Astrocyte (in vitro differentiated cells and primary cell): Measurements from ENCODE around the gene DMRTB1. TPM values are rescaled to one million over a fixed set of nuclear protein-coding genes. Genes with fewer than 3 reads are reported as not detected.

ENCODE experiments used
- DNase-seq: peaks from one replicate; pipeline ENCODE4 v3.0.0-alpha.2; 2010; ENCODE audit warnings: low read depth
- FAIRE-seq: peaks from 2 replicates; lab custom pipeline; 2011; peaks lifted over from hg19 to GRCh38; lab: Jason Lieb, UNC
- H2AFZ ChIP-seq: 2 replicates; pipeline ENCODE4 v1.6.0; 2012; ENCODE audit warnings: low read depth, low read length, inconsistent platforms
- H3K27ac ChIP-seq: 2 replicates; pipeline ENCODE4 v1.5.1; 2011; ENCODE audit warnings: low read depth, low read length, inconsistent platforms
- H3K27me3 ChIP-seq: 2 replicates; pipeline ENCODE4 v1.6.0; 2011; ENCODE audit warnings: low read length, inconsistent platforms; ENCODE audit not compliant: insufficient read depth
- H3K36me3 ChIP-seq: 2 replicates; pipeline ENCODE4 v1.5.1; 2011; ENCODE audit warnings: low read length, inconsistent platforms; ENCODE audit not compliant: insufficient read depth
- H3K4me1 ChIP-seq: 2 replicates; pipeline ENCODE4 v1.5.1; 2011; ENCODE audit warnings: low read length, inconsistent platforms; ENCODE audit not compliant: insufficient read depth
- H3K4me2 ChIP-seq: 2 replicates; pipeline ENCODE4 v1.6.0; 2012; ENCODE audit warnings: low read length, inconsistent platforms
- H3K4me3 ChIP-seq: 2 replicates; pipeline ENCODE4 v1.5.1; 2011; ENCODE audit warnings: low read depth, mild to moderate bottlenecking, low read length, inconsistent platforms; ENCODE audit not compliant: insufficient read depth
- H3K79me2 ChIP-seq: 2 replicates; pipeline ENCODE4 v1.6.0; 2012; ENCODE audit warnings: mild to moderate bottlenecking, low read length, inconsistent platforms; ENCODE audit not compliant: insufficient read depth
- H3K9ac ChIP-seq: 2 replicates; pipeline ENCODE4 v1.6.0; 2012; ENCODE audit warnings: mild to moderate bottlenecking, low read length, inconsistent platforms
- H3K9me3 ChIP-seq: 2 replicates; pipeline ENCODE4 v1.5.1; 2012; ENCODE audit warnings: low read depth, mild to moderate bottlenecking, low read length, inconsistent platforms; ENCODE audit not compliant: insufficient read depth
- H4K20me1 ChIP-seq: 2 replicates; pipeline ENCODE4 v1.6.0; 2012; ENCODE audit warnings: low read length, inconsistent platforms; ENCODE audit not compliant: insufficient read depth
- H3K27ac Mint-ChIP-seq: one replicate; pipeline ENCODE4 v1.8.0; 2021; ENCODE audit warnings: mild to moderate bottlenecking, mixed read lengths; ENCODE audit not compliant: unreplicated experiment
- H3K27me3 Mint-ChIP-seq: one replicate; pipeline ENCODE4 v1.8.0; 2021; ENCODE audit warnings: low read depth, mixed read lengths; ENCODE audit not compliant: unreplicated experiment
- H3K36me3 Mint-ChIP-seq: one replicate; pipeline ENCODE4 v1.8.0; 2021; ENCODE audit warnings: low read depth, mixed read lengths; ENCODE audit not compliant: unreplicated experiment
- H3K4me1 Mint-ChIP-seq: one replicate; pipeline ENCODE4 v1.8.0; 2021; ENCODE audit warnings: low read depth, mixed read lengths; ENCODE audit not compliant: unreplicated experiment
- H3K4me3 Mint-ChIP-seq: one replicate; pipeline ENCODE4 v1.8.0; 2021; ENCODE audit warnings: mild to moderate bottlenecking, moderate library complexity, mixed read lengths; ENCODE audit not compliant: unreplicated experiment
- H3K9me3 Mint-ChIP-seq: one replicate; pipeline ENCODE4 v1.8.0; 2021; ENCODE audit warnings: mild to moderate bottlenecking, mixed read lengths; ENCODE audit not compliant: unreplicated experiment
- EZH2 ChIP-seq: IDR thresholded peaks from 2 replicates; pipeline ENCODE4 v1.6.1; 2012; ENCODE audit warnings: mild to moderate bottlenecking, low read length, inconsistent platforms; ENCODE audit not compliant: insufficient read depth
- total RNA-seq: library from RNA; stranded (reverse); gene quantifications from 2 replicates; pipeline ENCODE4 v1.2.1, GENCODE V29; 2021
- TF ChIP-seq, protein P1 (sequence below): IDR thresholded peaks from 2 replicates; pipeline ENCODE4 v1.5.1; 2011; ENCODE audit warnings: low read depth, mild to moderate bottlenecking, inconsistent platforms, low read length, moderate library complexity; ENCODE audit not compliant: insufficient read depth

Gene DMRTB1
- total RNA-seq, 1 donor from 2014 or later, result not detected

DNA sequence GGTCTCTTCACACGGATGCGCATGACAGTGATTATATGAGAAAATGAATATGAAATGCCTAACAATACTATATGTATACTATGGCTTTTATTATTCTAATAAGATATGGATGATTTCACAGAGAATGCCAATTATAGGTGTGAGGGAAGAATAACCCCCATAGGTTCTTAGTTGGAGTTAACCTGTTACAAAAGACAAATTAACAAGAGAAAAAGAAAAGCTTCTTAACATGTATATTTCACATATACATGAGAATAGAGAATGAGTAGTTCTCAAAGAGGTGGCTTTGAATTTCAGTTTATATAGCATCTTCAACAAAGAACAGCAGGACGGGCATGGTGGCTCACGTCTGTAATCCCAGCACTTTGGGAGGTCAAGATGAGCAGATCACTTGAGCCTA, 24.0 kb upstream of the DMRTB1 start:
- no peaks in the 10 kb centered on the region for H4K20me1 ChIP-seq
- peaks cover 9% of the 10 kb centered on the region for H3K27me3 ChIP-seq
- Mint-ChIP-seq H3K4me3 (no peak overlapping the region), H3K4me1 (peaks cover 11% of the 10 kb centered on the region), H3K36me3 (no peaks in the 10 kb centered on the region), H3K27ac (peak overlapping the region; percentile 70), H3K9me3 (no peaks in the 10 kb centered on the region), H3K27me3 (peaks cover 4% of the 10 kb centered on the region)
- H3K4me3 ChIP-seq, result no peak overlapping the region
- H3K4me1 ChIP-seq, result no peaks in the 10 kb centered on the region
- FAIRE-seq (no peak), DNase-seq (no peak)
- H2AFZ ChIP-seq, result no peak overlapping the region
- H3K27ac ChIP-seq, result no peak overlapping the region
- no peak for TF ChIP-seq EZH2
- TF ChIP-seq, protein P1, sequence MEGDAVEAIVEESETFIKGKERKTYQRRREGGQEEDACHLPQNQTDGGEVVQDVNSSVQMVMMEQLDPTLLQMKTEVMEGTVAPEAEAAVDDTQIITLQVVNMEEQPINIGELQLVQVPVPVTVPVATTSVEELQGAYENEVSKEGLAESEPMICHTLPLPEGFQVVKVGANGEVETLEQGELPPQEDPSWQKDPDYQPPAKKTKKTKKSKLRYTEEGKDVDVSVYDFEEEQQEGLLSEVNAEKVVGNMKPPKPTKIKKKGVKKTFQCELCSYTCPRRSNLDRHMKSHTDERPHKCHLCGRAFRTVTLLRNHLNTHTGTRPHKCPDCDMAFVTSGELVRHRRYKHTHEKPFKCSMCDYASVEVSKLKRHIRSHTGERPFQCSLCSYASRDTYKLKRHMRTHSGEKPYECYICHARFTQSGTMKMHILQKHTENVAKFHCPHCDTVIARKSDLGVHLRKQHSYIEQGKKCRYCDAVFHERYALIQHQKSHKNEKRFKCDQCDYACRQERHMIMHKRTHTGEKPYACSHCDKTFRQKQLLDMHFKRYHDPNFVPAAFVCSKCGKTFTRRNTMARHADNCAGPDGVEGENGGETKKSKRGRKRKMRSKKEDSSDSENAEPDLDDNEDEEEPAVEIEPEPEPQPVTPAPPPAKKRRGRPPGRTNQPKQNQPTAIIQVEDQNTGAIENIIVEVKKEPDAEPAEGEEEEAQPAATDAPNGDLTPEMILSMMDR, result no peak
- H3K9me3 ChIP-seq, result peaks cover 3% of the 10 kb centered on the region
- H3K4me2 ChIP-seq, result no peak overlapping the region
- H3K9ac ChIP-seq, result no peak overlapping the region
- no peaks in the 10 kb centered on the region for H3K36me3 ChIP-seq
- no peaks in the 10 kb centered on the region for H3K79me2 ChIP-seq

- Histone ChIP-seq H3K27ac (no peak overlapping the region), H3K4me1 (no peaks in the 10 kb centered on the region), H4K20me1 (no peaks in the 10 kb centered on the region), H3K36me3 (no peaks in the 10 kb centered on the region), H3K79me2 (no peaks in the 10 kb centered on the region), H3K4me3 (no peak overlapping the region), H3K9me3 (peaks cover 3% of the 10 kb centered on the region), H3K9ac (no peak overlapping the region), H3K4me2 (no peak overlapping the region), H2AFZ (no peak overlapping the region), H3K27me3 (no peaks in the 10 kb centered on the region)
- Mint-ChIP-seq H3K4me3 (no peak overlapping the region), H3K27me3 (no peaks in the 10 kb centered on the region), H3K36me3 (no peaks in the 10 kb centered on the region), H3K4me1 (peaks cover 19% of the 10 kb centered on the region), H3K27ac (no peak overlapping the region), H3K9me3 (no peaks in the 10 kb centered on the region)
- no peak for FAIRE-seq
- TF ChIP-seq, protein P1, result no peak
- TF ChIP-seq EZH2, result no peak
- DNase-seq, result no peak
Measured at GRCh38 chr1:53438427-53439336, 20.5 kb upstream of the DMRTB1 start.
